ENCODE data around the gene ZNF785.

DNA sequence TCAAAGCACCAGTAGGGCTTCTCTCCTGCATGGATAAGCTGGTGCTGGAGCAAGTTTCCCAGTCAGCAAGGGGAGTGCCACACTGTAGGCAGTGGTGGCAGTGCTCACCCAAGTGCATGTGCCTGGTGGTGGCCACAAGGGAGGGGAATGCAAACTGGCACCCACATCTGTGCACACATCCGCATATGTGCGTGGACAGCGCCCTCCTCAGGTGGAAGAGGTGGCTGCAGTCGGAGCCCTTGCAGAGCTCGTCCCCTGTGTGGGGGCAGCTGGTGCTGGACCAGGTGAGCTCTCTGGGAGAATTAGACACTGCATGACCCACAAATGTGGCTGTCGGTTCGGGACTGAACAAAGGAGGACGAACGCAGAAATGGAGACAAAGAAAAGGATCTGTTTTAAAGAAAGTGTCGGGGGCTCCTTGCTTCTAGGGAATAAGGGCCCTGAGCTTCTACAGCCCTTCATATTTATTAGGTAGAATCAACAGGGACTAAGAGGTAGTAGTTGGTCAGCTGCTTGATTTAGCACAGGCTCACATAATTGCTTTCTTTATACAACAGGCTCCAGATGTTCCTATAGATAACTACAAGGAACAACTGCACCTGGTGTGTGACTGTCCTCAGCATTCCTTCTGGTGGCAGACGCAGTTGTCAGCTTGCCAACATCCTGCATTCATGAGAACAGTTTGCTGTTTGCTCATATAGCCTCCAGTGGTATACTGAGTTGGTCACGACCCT, 30.0 kb upstream of the ZNF785 start:
- TF ChIP-seq GATA2 (IDR thresholded peaks at IDR 0.05; ENCODE audit: low read depth, low read length) (peak; percentile 69; the same call in 1 of the 2 replicates), GATA3 (IDR thresholded peaks at IDR 0.05; ENCODE audit: low read depth, low read length) (no peak)

Data from SH-SY5Y (cell line).